Measurements from ENCODE around the gene ZNF423.

ZNF423 gene

DNA sequence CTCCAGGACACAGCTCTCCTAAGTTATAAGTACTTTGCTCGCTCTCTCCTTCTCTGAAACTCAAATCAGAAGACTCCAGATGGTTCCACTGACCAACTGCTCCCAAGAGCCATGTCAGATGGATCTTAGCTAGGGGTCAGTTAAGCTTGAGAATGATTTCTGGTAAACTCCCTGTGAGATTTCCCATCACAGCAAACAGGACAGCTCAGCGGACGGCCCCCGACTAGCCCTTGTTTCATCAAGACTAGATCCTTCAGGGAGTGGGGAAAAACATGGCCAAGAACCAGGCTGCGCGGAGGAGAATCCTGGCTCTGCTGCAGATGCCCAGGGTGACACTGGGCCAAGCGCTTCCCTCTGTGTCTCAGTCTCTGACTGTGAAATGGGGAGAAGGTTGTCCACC, 322.5 kb downstream of the ZNF423 start:
- DNase-seq: no peak

GRCh38 chr16:49532873-49533272, 323.0 kb downstream of the ZNF423 start:
- DNase-seq: no peak

GRCh38 chr16:49531931-49532840, 323.7 kb downstream of the ZNF423 start:
- no peak for DNase-seq

DNA sequence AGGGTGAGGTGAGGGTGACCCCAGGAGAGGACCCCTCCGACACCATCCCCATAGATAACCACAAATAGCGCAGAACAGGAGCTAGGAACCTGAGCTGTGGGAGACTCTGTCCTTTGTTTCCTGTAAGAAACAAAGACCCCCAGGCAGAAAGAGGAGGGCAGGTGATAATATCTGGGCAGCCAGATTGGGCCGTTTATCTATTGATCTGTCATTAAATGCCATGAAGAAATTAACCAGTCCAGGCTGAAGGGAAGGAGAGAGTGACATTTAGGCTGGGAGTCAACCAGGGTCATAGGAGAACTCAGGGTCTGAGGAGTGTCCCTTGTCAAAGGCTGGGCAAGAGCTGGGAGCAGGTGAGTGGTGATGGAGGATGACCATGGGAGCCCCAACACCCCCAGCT, 324.5 kb downstream of the ZNF423 start:
- no peak for DNase-seq

DNA sequence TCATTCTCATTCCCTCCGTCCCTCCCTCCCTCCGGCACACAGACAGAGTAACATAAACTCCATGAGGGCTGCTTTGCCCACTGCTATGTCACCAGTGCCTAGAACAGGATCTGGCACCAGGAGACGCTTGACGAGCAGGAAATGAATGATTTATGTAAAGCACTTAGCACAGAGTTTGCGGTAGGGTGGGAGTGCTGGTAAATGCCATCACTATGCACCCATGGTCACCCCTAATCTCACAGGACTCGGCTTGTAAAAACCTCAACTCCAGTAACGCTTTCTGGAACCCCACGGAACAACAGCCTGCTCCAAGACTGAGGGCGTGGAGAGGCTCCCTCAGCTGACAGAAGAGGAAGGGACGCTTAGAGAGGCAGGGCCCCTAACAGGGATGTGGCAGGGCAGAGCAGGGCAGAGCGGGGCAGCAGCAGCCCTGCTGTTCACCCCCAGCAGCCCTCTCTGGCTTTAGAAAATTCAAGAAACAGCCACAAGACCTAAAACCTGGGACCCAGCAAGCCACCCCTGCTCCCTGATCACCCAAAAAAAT, 325.4 kb downstream of the ZNF423 start:
- no peak for DNase-seq

DNA sequence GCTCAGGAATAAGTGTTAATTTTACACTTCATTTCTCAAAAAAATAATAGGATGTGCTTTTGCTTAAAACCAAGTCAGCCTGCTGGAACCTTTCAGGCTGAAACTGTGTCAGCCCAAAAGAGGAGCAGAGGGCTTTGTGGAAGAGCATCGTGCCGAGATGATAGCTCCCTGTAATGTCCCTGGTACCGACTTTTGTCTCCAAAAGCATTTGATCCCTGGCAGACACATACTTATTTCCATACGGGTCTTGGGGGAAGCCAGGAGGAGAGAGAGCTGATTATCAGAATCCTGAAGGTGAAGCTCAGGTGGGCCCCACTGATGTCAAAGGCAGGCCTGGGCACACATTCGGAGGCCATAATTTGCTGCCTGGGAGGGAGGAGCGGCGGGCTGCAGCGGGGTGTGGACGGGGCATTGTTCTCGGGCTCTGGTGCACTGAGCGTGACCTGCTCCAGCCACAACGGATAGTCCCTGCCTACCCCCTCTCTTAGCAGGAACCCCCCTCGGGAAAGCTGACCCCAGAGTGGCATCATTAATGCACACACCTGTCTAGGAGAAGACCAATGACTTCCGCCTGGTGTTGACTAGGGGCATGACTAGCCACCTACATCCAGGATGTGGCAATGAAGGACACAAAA, 326.4 kb downstream of the ZNF423 start:
- DNase-seq: no peak

GRCh38 chr16:49528866-49529288, 327.0 kb downstream of the ZNF423 start:
- DNase-seq: no peak

- peak in 1 of 51 donors; percentile 10 for DNase-seq
Measured at GRCh38 chr16:49528060-49528865, 327.6 kb downstream of the ZNF423 start.

- no peak for DNase-seq
Measured at GRCh38 chr16:49527611-49528010, 328.3 kb downstream of the ZNF423 start.

DNA sequence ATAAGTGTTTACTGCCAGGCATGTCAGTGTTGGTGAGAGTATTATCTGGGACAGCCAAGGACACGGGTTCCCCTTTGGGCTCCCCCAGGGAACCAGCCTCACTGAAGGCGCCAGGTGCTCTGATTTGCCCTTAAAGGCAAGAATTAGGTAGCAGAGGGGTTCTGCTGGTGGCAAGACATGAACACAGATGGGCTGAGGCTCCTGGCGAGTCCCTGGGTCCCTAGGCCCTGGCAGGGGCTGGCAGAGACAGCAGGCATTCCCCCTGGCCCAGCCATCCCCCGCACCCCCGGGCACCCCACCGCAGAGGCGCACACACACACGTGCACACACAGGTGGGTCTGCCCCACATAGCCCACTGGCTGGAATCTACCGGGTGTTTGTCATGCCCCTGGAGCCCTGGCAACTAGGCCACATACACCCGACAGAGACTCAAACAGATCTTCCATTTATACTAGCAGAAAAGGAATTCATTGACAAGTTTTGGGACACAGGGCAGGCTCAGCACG, 329.0 kb downstream of the ZNF423 start:
- no peak for DNase-seq

GRCh38 chr16:49524947-49525315, 331.0 kb downstream of the ZNF423 start:
- no peak for DNase-seq

DNA sequence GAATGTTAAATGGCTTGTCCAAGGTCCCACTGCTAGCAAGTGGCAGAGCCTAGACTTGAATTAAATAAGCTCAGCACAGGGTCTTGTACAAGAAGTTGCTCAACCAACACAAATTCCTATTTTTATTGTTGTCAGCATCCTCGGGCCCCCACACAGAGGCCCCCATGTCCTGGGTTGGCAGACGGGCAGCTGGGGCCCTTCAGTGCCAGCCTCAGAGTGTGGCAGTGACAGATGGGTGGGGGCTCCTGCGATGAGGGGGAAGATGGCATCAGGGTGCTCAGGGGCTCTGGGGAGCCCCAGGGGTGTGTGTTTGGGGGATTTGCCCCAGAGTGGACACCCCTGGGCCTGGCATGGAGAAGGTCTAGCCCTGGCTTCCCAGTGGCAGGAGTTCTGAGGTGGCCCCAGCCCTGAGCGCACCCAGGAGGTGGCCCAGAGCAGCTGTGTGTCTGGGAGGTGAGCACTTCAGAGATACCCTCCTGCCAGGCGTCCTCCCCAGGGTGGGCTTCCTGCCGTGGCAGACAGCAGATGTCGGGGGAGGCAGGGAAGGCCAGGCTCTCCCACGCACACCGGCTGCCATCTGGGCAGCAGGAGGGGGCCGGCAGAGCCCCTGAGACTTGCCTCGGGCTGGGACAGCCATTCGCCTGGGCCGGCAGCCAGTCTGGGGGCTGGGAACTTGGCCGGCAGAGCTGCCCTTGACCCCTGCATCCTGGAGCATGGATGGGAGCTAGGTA, 331.5 kb downstream of the ZNF423 start:
- DNase-seq: peak in 1 of 51 donors; percentile 14

GRCh38 chr16:49523435-49524159, 332.3 kb downstream of the ZNF423 start:
- DNase-seq: no peak

DNA sequence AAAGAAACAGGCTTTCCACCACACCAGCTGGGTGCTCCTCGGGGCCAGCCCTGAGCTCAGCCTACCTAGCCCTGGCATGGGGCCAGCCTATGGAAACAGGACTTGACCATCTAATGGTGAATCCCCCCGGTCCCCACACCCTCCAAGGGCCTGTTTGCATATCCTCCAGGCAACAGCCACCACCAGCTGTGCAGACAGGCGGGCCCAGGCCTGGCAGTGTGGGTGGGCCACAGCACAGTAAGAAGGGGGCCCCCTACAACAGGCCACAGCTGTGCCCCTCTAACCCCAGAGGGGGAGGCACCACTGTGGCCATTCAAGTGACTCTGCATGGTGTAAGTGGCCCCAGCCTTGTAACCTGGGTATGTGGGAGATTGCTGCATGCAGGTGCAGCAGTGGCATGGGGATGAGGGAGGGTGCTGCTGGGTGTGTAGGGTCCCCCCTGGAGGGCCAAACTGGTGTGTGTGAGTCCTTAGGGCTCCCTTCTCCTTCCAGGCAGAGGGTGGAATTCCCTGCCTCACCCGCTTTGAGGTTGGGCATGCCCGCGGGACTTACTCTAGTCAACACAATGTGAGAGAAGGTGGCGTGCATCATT, 334.1 kb downstream of the ZNF423 start:
- no peak for DNase-seq

DNA sequence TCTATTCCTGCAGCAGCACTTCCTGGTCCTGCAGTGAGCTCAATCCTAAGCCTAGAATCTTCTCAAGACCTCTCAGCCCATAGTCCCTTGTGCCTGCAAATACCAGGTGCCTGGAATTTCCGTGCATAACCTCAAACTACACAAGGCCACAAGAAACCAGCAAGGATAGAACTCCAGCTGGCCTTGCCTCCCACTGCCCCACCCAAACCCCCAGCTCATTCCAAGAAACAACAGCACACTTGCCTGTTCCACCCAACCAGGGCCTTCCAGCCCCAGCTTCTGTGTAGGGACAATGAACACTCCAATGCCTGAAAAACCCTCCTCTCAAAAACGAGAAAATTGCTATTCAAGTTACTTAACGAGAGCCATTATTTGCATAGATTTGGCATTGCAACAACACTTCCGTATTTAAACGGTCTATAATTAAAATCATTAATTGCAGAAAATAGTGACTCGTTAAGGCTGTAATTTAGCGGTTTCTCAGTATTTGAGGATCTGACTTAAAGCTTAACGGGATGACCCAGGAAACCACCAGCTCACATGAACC, 335.3 kb downstream of the ZNF423 start:
- no peak for DNase-seq

- no peak for DNase-seq
Measured at GRCh38 chr16:49519741-49520140, 336.2 kb downstream of the ZNF423 start.

GRCh38 chr16:49519008-49519656, 336.8 kb downstream of the ZNF423 start:
- DNase-seq: no peak

DNA sequence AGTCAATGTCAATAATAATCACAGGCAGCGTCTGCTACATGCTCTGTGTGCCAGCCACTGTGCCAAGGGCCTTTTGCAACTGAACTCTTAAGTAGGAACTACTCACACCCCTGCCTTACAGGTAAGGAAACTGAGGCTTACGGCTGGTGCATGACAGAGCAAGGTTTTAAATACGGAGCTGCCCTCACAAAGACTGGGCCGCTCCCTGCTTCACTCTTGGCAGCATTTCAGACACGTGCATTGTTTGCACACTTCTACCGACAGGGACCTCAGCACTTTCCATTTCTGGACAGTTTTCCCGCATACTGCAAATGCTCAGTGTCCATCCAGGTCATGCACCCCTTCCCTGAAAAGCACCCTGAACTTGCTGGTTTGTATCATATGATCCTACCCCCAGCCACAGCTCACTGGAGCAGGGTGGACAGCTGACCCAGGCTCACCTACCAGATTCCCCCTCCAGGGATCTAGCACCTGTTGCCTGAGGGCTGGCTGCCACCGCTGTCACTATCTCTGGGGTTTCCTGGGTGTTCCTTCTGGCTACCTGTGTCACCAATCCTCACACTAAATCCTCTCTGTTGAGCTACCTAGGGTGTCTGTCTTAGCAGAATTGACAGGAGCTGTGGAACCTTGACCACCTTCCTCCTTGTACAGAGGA, 339.4 kb downstream of the ZNF423 start:
- no peak for DNase-seq

Data from hypothalamus (tissue), 51 donors.